ENCODE measurements around the gene CXCL12. TPM values are rescaled to one million over a fixed set of nuclear protein-coding genes. Genes with fewer than 3 reads are reported as not detected.

Gene CXCL12
- total and polyA plus RNA-seq, 4 donors, result 23.7 to 91.4 (median 51.8) TPM

- DNase-seq (no peak), ATAC-seq (ENCODE audit: insufficient read depth, low FRiP score) (no peak)
- peaks cover 0 to 2% (median 0%) of the 10 kb centered on the region in 4 donors for H3K9me3 ChIP-seq (ENCODE audit: control insufficient read depth in 4 of 4, insufficient read depth in 3 of 4, low read length in 3 of 4)
- H3K4me3 ChIP-seq, result no peak overlapping the region
- no peaks in the 10 kb centered on the region for H3K36me3 ChIP-seq (ENCODE audit: control insufficient read depth in 4 of 4, insufficient read depth in 4 of 4, low read length in 4 of 4)
- TF ChIP-seq, protein P1, sequence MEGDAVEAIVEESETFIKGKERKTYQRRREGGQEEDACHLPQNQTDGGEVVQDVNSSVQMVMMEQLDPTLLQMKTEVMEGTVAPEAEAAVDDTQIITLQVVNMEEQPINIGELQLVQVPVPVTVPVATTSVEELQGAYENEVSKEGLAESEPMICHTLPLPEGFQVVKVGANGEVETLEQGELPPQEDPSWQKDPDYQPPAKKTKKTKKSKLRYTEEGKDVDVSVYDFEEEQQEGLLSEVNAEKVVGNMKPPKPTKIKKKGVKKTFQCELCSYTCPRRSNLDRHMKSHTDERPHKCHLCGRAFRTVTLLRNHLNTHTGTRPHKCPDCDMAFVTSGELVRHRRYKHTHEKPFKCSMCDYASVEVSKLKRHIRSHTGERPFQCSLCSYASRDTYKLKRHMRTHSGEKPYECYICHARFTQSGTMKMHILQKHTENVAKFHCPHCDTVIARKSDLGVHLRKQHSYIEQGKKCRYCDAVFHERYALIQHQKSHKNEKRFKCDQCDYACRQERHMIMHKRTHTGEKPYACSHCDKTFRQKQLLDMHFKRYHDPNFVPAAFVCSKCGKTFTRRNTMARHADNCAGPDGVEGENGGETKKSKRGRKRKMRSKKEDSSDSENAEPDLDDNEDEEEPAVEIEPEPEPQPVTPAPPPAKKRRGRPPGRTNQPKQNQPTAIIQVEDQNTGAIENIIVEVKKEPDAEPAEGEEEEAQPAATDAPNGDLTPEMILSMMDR (IDR thresholded peaks at IDR 0.05; ENCODE audit: control extremely low read depth, extremely low read depth), result no peak
- H3K27ac ChIP-seq (ENCODE audit: low read depth in 1 of 2, low read length in 1 of 2), result no peak overlapping the region
- H3K27me3 ChIP-seq (ENCODE audit: control insufficient read depth in 3 of 3, insufficient read depth in 3 of 3, low read length in 2 of 3), result peaks cover 0 to 8% (median 0%) of the 10 kb centered on the region in 3 donors
- WGBS, 2 donors, result 73 to 76% methylated on average over 6 of the region's 6 CpGs
- H3K9ac ChIP-seq (ENCODE audit: insufficient read depth in 1 of 2, low read length in 2 of 2), result no peak overlapping the region
- no peaks in the 10 kb centered on the region for H3K4me1 ChIP-seq (ENCODE audit: control insufficient read depth in 5 of 5, insufficient read depth in 5 of 5, low read length in 5 of 5)
Measured at GRCh38 chr10:44402465-44403195, 17.7 kb upstream of the CXCL12 start.

DNA sequence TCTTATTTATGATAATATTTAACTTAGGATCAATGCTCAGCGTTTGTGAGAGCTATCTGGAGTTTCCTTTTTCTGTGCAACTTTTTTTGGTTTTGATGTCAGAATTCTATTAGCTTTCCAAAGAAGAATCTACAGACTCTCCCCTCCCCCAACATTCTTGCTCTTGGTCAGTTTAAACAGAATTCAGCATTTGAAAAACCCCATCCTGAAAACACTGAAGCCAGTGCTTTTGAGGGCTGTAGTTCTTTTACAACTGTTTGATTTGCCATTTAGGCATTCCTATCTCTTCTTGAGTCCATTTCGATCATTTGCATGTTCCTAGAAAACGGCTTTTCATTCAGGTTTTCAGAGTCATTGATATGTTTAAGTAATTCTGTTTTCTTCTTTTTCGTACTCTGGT, 15.6 kb upstream of the CXCL12 start:
- H3K9ac ChIP-seq (ENCODE audit: insufficient read depth in 1 of 2, low read length in 2 of 2), result no peak overlapping the region
- H3K36me3 ChIP-seq (ENCODE audit: control insufficient read depth in 4 of 4, insufficient read depth in 4 of 4, low read length in 4 of 4), result no peaks in the 10 kb centered on the region
- ATAC-seq (ENCODE audit: insufficient read depth, low FRiP score) (no peak), DNase-seq (no peak)
- WGBS, 2 donors, result 47 to 48% methylated on average over 4 of the region's 4 CpGs
- no peak overlapping the region for H3K27ac ChIP-seq (ENCODE audit: low read depth in 1 of 2, low read length in 1 of 2)
- no peak overlapping the region for H3K4me3 ChIP-seq
- peaks cover 0 to 8% (median 0%) of the 10 kb centered on the region in 3 donors for H3K27me3 ChIP-seq (ENCODE audit: control insufficient read depth in 3 of 3, insufficient read depth in 3 of 3, low read length in 2 of 3)
- H3K9me3 ChIP-seq (ENCODE audit: control insufficient read depth in 4 of 4, insufficient read depth in 3 of 4, low read length in 3 of 4), result peaks cover 0 to 2% (median 0%) of the 10 kb centered on the region in 4 donors
- TF ChIP-seq, protein P1 (IDR thresholded peaks at IDR 0.05; ENCODE audit: control extremely low read depth, extremely low read depth), result no peak
- no peaks in the 10 kb centered on the region for H3K4me1 ChIP-seq (ENCODE audit: control insufficient read depth in 5 of 5, insufficient read depth in 5 of 5, low read length in 5 of 5)

DNA sequence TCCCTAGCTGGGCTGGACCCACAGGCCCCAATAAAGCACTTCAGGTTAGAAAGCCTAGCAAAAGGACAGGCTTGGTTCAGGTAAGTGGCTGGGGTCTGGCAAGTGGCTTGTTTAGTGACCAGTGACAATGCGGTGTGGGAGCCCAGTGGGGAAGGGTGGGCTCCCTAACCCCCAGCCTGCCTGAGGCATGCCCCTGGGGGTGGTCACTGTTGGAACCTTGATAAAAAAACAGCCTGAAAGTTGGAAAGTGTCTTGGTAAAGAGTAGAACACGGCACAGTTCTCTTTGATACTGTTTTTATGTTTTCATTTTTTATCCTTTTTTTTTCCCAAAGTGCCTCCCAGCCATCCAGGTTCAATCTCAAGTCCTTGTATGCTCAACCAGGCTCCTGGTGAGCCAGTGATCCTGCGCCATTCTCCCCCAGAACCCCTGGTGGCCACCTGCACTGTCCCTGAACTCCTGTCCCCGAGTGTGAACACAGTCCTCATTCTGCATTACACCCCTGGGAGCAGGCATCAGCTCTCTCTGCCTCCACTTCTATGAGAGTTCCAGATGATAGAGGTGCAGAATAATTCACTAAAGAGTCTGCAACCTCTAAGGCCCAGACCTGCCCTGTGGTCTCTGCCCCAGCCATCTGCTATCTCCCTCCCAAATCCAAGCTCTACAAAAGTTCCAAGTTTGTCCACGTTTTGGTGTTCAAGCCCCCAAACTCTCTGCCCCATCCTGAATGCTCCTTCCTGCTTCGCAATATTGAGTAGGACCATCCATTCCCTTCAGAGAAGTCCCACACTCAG, 15.0 kb upstream of the CXCL12 start:
- Histone ChIP-seq H3K27ac (ENCODE audit: low read depth in 1 of 2, low read length in 1 of 2) (no peak overlapping the region), H3K9me3 (ENCODE audit: control insufficient read depth in 4 of 4, insufficient read depth in 3 of 4, low read length in 3 of 4) (peaks cover 0 to 2% (median 0%) of the 10 kb centered on the region in 4 donors), H3K4me3 (no peak overlapping the region), H3K9ac (ENCODE audit: insufficient read depth in 1 of 2, low read length in 2 of 2) (no peak overlapping the region), H3K36me3 (ENCODE audit: control insufficient read depth in 4 of 4, insufficient read depth in 4 of 4, low read length in 4 of 4) (no peaks in the 10 kb centered on the region), H3K27me3 (ENCODE audit: control insufficient read depth in 3 of 3, insufficient read depth in 3 of 3, low read length in 2 of 3) (peaks cover 0 to 8% (median 0%) of the 10 kb centered on the region in 3 donors), H3K4me1 (ENCODE audit: control insufficient read depth in 5 of 5, insufficient read depth in 5 of 5, low read length in 5 of 5) (peaks cover 0 to 2% (median 0%) of the 10 kb centered on the region in 5 donors)
- ATAC-seq (ENCODE audit: insufficient read depth, low FRiP score), result no peak
- WGBS, 2 donors, result 76 to 79% methylated on average over 6 of the region's 6 CpGs
- DNase-seq, result no peak
- TF ChIP-seq, protein P1 (IDR thresholded peaks at IDR 0.05; ENCODE audit: control extremely low read depth, extremely low read depth), result no peak

Measured in lung (tissue), 12 donors.